HEK293T (cell line): Measurements from ENCODE around the gene SERPINH1.

Experiments used
- CTCF ChIA-PET: fragments of 350-600 bp; formaldehyde crosslinking; extraction: SDS; loops from one replicate; lab custom pipeline; 2021; ENCODE audit warnings: antibody characterized with exemption, inconsistent platforms; lab: Yijun Ruan, JAX
- POLR2A ChIA-PET: fragments of 350-600 bp; formaldehyde crosslinking; extraction: SDS; loops from one replicate; lab custom pipeline; 2020; ENCODE audit warnings: antibody characterized with exemption, inconsistent platforms; lab: Yijun Ruan, JAX
- DNase-seq: peaks from one replicate; pipeline ENCODE4 v3.0.0; 2012; ENCODE audit warnings: mixed read lengths; ENCODE audit errors: extremely low spot score
- ARNT ChIP-seq: fragments of 450-650 bp; IDR thresholded peaks from 2 replicates; pipeline ENCODE4 v1.6.1; 2017; ENCODE audit warnings: mild to moderate bottlenecking
- BHLHE40 ChIP-seq: fragments of 450-650 bp; IDR thresholded peaks from 2 replicates; pipeline ENCODE4 v1.6.1; 2016; ENCODE audit warnings: mild to moderate bottlenecking, moderate library complexity, borderline replicate concordance
- CTBP1 ChIP-seq: fragments of 450-650 bp; IDR thresholded peaks from 2 replicates; pipeline ENCODE4 v1.6.1; 2016; ENCODE audit warnings: borderline replicate concordance
- ELF4 ChIP-seq: fragments of 450-650 bp; IDR thresholded peaks from 2 replicates; pipeline ENCODE4 v1.6.1; 2017; ENCODE audit warnings: antibody characterized with exemption
- FOXA1 ChIP-seq: fragments of 450-650 bp; IDR thresholded peaks from 2 replicates; pipeline ENCODE4 v1.6.1; 2016; ENCODE audit warnings: mild to moderate bottlenecking
- FOXK2 ChIP-seq: fragments of 450-650 bp; IDR thresholded peaks from 2 replicates; pipeline ENCODE4 v1.6.1; 2016; ENCODE audit warnings: mild to moderate bottlenecking
- FOXM1 ChIP-seq: fragments of 450-650 bp; IDR thresholded peaks from 2 replicates; pipeline ENCODE4 v1.6.1; 2017; ENCODE audit warnings: mild to moderate bottlenecking, borderline replicate concordance
- HDGF ChIP-seq: fragments of 450-650 bp; IDR thresholded peaks from 2 replicates; pipeline ENCODE4 v1.6.1; 2017; ENCODE audit warnings: antibody characterized with exemption, borderline replicate concordance
- L3MBTL2 ChIP-seq: fragments of 450-650 bp; conservative IDR thresholded peaks from 2 replicates; pipeline ENCODE4 v1.6.1; 2016; ENCODE audit warnings: mild to moderate bottlenecking
- LEF1 ChIP-seq: fragments of 450-650 bp; IDR thresholded peaks from 2 replicates; pipeline ENCODE4 v1.6.1; 2017; ENCODE audit warnings: mild to moderate bottlenecking, borderline replicate concordance
- NFRKB ChIP-seq: fragments of 450-650 bp; IDR thresholded peaks from 2 replicates; pipeline ENCODE4 v1.6.1; 2016; ENCODE audit warnings: mild to moderate bottlenecking, moderate library complexity
- PKNOX1 ChIP-seq: fragments of 450-650 bp; IDR thresholded peaks from 2 replicates; pipeline ENCODE4 v1.6.1; 2016
- SP1 ChIP-seq: fragments of 450-650 bp; IDR thresholded peaks from 2 replicates; pipeline ENCODE4 v1.6.1; 2017
- SUZ12 ChIP-seq: fragments of 450-650 bp; IDR thresholded peaks from 2 replicates; pipeline ENCODE4 v1.6.1; 2016; ENCODE audit warnings: mild to moderate bottlenecking
- TARDBP ChIP-seq: fragments of 450-650 bp; IDR thresholded peaks from 2 replicates; pipeline ENCODE4 v1.6.1; 2016
- ZNF384 ChIP-seq: fragments of 450-650 bp; IDR thresholded peaks from 2 replicates; pipeline ENCODE4 v1.6.1; 2016

Gene SERPINH1

GRCh38 chr11:75549370-75549958 is 12.6 kb upstream of the SERPINH1 start:
- POLR2A ChIA-PET, result interaction anchor here (1.1 to 1.2 kb wide), 2 partner anchors 10 to 34 kb away, joined by 3 to 7 read pairs; no protein-coding TSS in a partner anchor
- CTCF ChIA-PET, result interaction anchor here (0.6 kb wide), 1 partner anchor 181 kb away, joined by 4 read pairs; no protein-coding TSS in a partner anchor
- DNase-seq, result no peak
- TF ChIP-seq CTBP1, result no peak
- TF ChIP-seq HDGF, result no peak
- TF ChIP-seq FOXA1, result no peak
- TF ChIP-seq BHLHE40, result no peak
- no peak for TF ChIP-seq FOXM1
- no peak for TF ChIP-seq LEF1

GRCh38 chr11:75553182-75553581 is 8.9 kb upstream of the SERPINH1 start:
- no peak for TF ChIP-seq SP1
- TF ChIP-seq FOXA1, result no peak
- no peak for TF ChIP-seq SUZ12
- TF ChIP-seq ZNF384, result no peak
- no peak for TF ChIP-seq ELF4
- TF ChIP-seq CTBP1, result no peak
- TF ChIP-seq L3MBTL2, result no peak
- TF ChIP-seq FOXK2, result no peak
- TF ChIP-seq FOXM1, result no peak
- no peak for TF ChIP-seq HDGF
- ChIA-PET CTCF (no interaction called here), POLR2A (interaction anchor here (1.2 to 2.4 kb wide), 3 partner anchors 8 to 30 kb away, joined by 5 to 34 read pairs (median 5); partner anchors contain the start of gene SERPINH1)
- DNase-seq, result no peak

GRCh38 chr11:75553889-75554257 is 8.2 kb upstream of the SERPINH1 start:
- TF ChIP-seq FOXM1 (no peak), ZNF384 (no peak), TARDBP (no peak), SUZ12 (no peak), ARNT (no peak), NFRKB (no peak), FOXK2 (no peak)
- ChIA-PET POLR2A (interaction anchor here (0.9 to 2.4 kb wide), 10 partner anchors 8 to 32 kb away, joined by 3 to 34 read pairs (median 5); partner anchors contain the start of genes GDPD5 and SERPINH1), CTCF (interaction anchor here (1.2 kb wide), 1 partner anchor 23 kb away, joined by 9 read pairs; no protein-coding TSS in a partner anchor)
- DNase-seq, result no peak

DNA sequence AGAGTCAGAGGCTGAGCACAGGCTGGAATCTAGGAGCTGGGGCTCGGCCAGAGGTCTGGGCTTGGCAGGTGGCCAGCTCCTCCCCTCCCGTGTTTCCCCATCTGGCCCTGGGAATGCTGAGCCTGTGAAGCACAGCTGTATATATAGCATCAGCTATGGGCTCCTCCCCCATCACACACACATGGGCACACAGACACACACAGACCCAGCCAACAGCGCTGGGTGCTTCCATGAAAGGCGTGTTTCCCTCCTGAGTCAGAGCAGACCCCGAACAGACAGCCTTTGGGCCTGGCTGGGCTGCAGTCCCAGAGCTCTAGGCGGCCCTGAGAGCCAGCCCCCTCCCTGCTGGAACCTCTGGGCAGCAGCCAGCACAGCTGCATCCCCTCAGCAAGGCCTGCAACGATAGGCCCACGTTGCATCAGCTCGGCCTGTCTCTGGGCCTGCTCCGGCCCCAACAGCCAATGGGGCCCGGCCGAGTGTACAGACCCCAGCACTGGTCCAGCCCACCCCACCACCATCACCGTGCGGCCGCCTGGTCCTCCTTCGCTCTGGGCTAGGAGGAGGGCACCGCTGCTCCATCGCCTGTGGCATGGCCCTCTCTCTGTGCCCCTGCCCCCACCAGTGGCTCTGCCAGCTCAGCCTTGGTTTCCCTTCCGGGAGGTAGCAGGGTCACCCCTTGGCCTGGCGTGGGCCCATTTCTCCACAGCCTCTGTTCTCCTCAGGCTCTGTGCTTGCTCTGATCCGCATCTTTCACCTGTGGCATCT is 7.6 kb upstream of the SERPINH1 start:
- no peak for DNase-seq
- POLR2A ChIA-PET, result interaction anchor here (0.6 to 2.4 kb wide), 10 partner anchors 8 to 31 kb away, joined by 3 to 34 read pairs (median 4); partner anchors contain the start of genes GDPD5 and SERPINH1
- CTCF ChIA-PET, result interaction anchor here (1.2 kb wide), 1 partner anchor 23 kb away, joined by 9 read pairs; no protein-coding TSS in a partner anchor
- TF ChIP-seq SP1 (no peak), CTBP1 (no peak), FOXK2 (no peak), ZNF384 (no peak), FOXM1 (no peak), NFRKB (no peak), L3MBTL2 (no peak), BHLHE40 (no peak), ELF4 (no peak), ARNT (no peak), FOXA1 (no peak), SUZ12 (no peak), HDGF (no peak), TARDBP (no peak)

GRCh38 chr11:75555079-75555811 is 6.8 kb upstream of the SERPINH1 start:
- ChIA-PET CTCF (interaction anchor here (0.6 kb wide), 1 partner anchor 318 kb away, joined by 8 read pairs; no protein-coding TSS in a partner anchor), POLR2A (interaction anchor here (1.6 to 2.4 kb wide), 4 partner anchors 7 to 30 kb away, joined by 4 to 34 read pairs (median 10); partner anchors contain the start of gene SERPINH1)
- DNase-seq, result no peak
- TF ChIP-seq L3MBTL2, result no peak
- no peak for TF ChIP-seq BHLHE40
- no peak for TF ChIP-seq ARNT
- no peak for TF ChIP-seq SUZ12
- no peak for TF ChIP-seq FOXA1
- TF ChIP-seq PKNOX1, result no peak
- TF ChIP-seq LEF1, result no peak
- TF ChIP-seq FOXM1, result no peak
- no peak for TF ChIP-seq SP1
- TF ChIP-seq FOXK2, result no peak
- TF ChIP-seq NFRKB, result no peak

DNA sequence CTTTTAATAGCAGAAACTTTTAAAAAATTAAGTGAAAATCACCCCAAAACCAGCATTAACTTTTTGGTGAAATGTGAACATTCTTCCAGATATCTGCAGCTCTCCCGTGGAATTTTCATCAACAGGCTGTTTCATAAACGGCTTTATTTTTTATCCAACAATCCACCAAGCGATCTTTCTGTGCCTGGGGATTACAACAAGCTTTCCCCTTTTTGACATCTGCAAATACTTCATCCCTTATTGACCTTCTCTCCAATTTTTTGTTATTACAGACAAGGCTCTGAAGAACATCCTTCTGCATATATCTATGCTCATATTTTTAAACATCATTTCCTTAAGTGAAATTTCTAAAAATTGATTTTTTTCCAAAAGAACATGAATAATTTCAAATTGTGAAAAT is 5.8 kb upstream of the SERPINH1 start:
- CTCF ChIA-PET, result no interaction called here
- POLR2A ChIA-PET, result no interaction called here
- DNase-seq, result no peak
- TF ChIP-seq L3MBTL2 (no peak), LEF1 (no peak), CTBP1 (no peak), PKNOX1 (no peak), FOXK2 (no peak), TARDBP (no peak), ARNT (no peak), SUZ12 (no peak), ELF4 (no peak), SP1 (no peak), NFRKB (no peak), ZNF384 (no peak), BHLHE40 (no peak), HDGF (no peak), FOXA1 (no peak), FOXM1 (no peak)
